Skeletal muscle tissue (tissue), 4 donors: ENCODE measurements around the gene TRAPPC6A. TPM values are rescaled to one million over a fixed set of nuclear protein-coding genes. Genes with fewer than 3 reads are reported as not detected.
A peak's percentile ranks its signal among the peaks of the same experiment; 100 is the strongest.

ENCODE experiments used
- H3K27ac ChIP-seq: one replicate; pipeline ENCODE4 v1.7.0; 2013; ENCODE audit warnings: mild to moderate bottlenecking, low read depth, low read length, inconsistent platforms
- H3K27me3 ChIP-seq, 3 donors: one replicate each; pipeline ENCODE4 v1.7.0; 2013; ENCODE audit warnings: low read length in 3 of 3; ENCODE audit not compliant: control insufficient read depth in 3 of 3, insufficient read depth in 3 of 3
- H3K36me3 ChIP-seq, 3 donors: one replicate each; pipeline ENCODE4 v1.7.0; 2013; ENCODE audit warnings: low read length in 3 of 3; ENCODE audit not compliant: control insufficient read depth in 3 of 3, insufficient read depth in 3 of 3
- H3K4me1 ChIP-seq, 3 donors: one replicate each; pipeline ENCODE4 v1.7.0; 2013; ENCODE audit warnings: low read length in 3 of 3, mild to moderate bottlenecking in 3 of 3; ENCODE audit not compliant: control insufficient read depth in 3 of 3, insufficient read depth in 3 of 3
- H3K4me3 ChIP-seq, 3 donors: one replicate each; pipeline ENCODE4 v1.7.0; 2013; ENCODE audit warnings: low read length in 3 of 3
- H3K9ac ChIP-seq, 3 donors: one replicate each; pipeline ENCODE4 v1.7.0; 2013; ENCODE audit warnings: low read length in 3 of 3, mild to moderate bottlenecking in 3 of 3, moderate library complexity in 2 of 3, low read depth in 1 of 3
- H3K9me3 ChIP-seq, 3 donors: one replicate each; pipeline ENCODE4 v1.7.0; 2013; ENCODE audit warnings: low read length in 3 of 3; ENCODE audit not compliant: control insufficient read depth in 3 of 3
- total RNA-seq: library from RNA; depleted of rRNA; stranded (reverse); fragments of >200 nt; gene quantifications from one replicate; pipeline ENCODE4 v1.2.3, GENCODE V29; 2014
- donor health status: Osteomylitis.

The TRAPPC6A gene
- total RNA-seq, 1 donor from 2014 or later: 15.1 TPM

DNA sequence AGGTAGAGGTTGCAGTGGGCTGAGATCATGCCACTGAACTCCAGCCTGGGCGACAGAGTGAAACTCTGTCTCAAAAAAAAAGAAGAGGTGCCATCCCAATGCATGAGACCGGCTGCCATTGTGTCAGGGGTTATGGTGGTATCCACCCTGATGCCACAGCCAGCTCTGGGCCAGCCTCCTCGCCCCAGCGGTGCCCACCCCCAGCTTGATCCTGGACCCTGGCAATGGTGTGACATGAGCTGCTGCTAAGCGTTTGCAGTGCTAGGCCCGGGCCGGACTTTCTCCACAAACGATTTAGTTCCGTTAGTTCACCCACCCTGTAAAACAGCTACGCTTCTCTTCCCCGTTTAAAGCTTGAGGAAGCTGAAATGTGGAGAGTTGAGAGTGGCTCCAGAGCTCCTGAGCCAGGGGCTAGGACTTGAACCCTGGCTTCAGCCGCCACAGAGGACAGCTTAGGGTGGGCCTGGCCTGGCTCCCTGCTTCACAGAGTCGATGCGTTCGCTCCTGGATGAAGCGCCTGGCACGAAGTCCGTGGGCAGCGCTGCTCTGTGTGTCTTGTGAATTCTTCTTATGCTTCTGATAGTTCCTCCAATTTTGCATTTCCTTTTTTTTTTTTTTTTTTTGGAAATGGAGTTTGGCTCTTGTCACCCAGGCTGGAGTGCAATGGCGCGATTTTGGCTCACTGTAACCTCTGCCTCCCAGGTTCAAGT lies 42.7 kb downstream of the TRAPPC6A start:
- no peak overlapping the region for H3K27ac ChIP-seq
- H3K27me3 ChIP-seq: no peaks in the 10 kb centered on the region
- no peaks in the 10 kb centered on the region for H3K36me3 ChIP-seq
- H3K9me3 ChIP-seq: no peaks in the 10 kb centered on the region
- H3K4me3 ChIP-seq: no peak overlapping the region
- peaks cover 5 to 14% (median 5%) of the 10 kb centered on the region in 3 donors for H3K4me1 ChIP-seq
- H3K9ac ChIP-seq: no peak overlapping the region

DNA sequence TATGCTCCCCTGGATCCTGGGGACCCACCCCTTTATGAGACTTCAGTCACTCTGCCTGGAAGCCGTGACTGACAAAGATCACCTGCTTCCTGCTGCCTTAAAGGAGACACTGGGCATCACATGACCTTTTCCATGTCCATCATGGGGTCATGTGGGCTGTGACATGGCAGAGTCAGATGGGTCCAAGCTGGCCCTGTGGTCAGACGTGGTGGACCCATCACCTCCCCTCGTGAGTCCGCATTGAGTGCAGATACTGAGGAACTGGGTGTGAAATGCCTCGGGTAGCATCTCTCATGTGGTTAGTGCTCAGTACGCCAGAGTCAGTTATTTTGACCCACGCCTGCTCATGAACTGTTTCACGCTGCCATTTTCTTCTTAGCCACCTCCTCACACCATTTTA lies 44.4 kb downstream of the TRAPPC6A start:
- Histone ChIP-seq H3K36me3 (peaks cover 0 to 2% (median 2%) of the 10 kb centered on the region in 3 donors), H3K4me3 (no peak overlapping the region), H3K9ac (no peak overlapping the region), H3K27me3 (no peaks in the 10 kb centered on the region), H3K4me1 (peaks cover 5 to 14% (median 5%) of the 10 kb centered on the region in 3 donors), H3K9me3 (no peaks in the 10 kb centered on the region), H3K27ac (no peak overlapping the region)

GRCh38 chr19:45130888-45131615 lies 47.0 kb downstream of the TRAPPC6A start:
- Histone ChIP-seq H3K27ac (no peak overlapping the region), H3K27me3 (no peaks in the 10 kb centered on the region), H3K4me1 (peaks cover 0 to 3% (median 3%) of the 10 kb centered on the region in 3 donors), H3K9ac (peak overlapping the region in 1 of 3 donors; percentile 16), H3K9me3 (no peaks in the 10 kb centered on the region), H3K36me3 (peaks cover 0 to 3% (median 2%) of the 10 kb centered on the region in 3 donors), H3K4me3 (no peak overlapping the region)

DNA sequence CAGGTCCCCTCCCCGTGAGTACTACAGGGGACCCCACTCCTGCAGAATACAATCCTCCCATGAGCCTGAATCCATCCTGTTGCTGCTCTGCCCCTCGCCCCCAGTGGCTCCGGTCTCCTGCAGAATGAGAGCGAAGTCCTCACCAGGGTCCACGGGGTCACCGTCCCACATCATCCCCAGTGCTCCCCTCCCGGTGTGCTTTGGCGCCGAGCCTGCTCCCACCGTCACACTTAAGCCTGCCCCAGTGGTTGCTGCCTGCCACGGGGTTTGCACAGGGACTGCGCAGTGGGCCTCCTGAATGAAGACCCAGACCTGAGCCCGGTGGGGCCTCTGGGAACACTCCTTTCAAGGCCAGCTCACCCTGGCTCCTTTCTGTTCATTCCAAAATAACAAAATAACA lies 47.8 kb downstream of the TRAPPC6A start:
- Histone ChIP-seq H3K9ac (peak overlapping the region in 1 of 3 donors; percentile 33), H3K27ac (no peak overlapping the region), H3K4me3 (no peak overlapping the region), H3K4me1 (peaks cover 0 to 7% (median 5%) of the 10 kb centered on the region in 3 donors), H3K9me3 (no peaks in the 10 kb centered on the region), H3K27me3 (no peaks in the 10 kb centered on the region), H3K36me3 (peaks cover 0 to 3% (median 2%) of the 10 kb centered on the region in 3 donors)

GRCh38 chr19:45128806-45129205 lies 49.2 kb downstream of the TRAPPC6A start:
- Histone ChIP-seq H3K27ac (no peak overlapping the region), H3K4me3 (no peak overlapping the region), H3K9me3 (no peaks in the 10 kb centered on the region), H3K27me3 (no peaks in the 10 kb centered on the region), H3K36me3 (peaks cover 0 to 3% (median 2%) of the 10 kb centered on the region in 3 donors), H3K4me1 (peaks cover 0 to 7% (median 5%) of the 10 kb centered on the region in 3 donors), H3K9ac (no peak overlapping the region)

DNA sequence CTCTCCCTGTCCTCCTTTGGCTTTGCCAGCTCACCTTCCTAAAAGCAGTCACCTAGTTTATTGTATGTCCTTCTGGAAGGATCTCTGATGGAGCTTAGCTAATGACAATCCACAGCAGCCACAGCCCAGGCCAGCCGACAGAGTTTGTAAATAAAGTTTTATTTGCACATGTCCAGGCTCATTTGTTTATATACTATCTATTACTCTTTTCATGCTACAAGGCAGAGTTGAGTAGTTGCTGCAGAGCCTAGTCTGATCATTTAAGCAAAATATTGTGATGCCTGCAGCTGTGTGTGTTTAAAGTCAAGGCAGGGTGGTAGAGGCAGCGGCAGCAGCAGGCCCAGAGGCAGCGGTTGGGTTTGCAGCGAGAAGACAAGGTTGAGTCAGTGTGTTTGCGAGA lies 49.9 kb downstream of the TRAPPC6A start:
- Histone ChIP-seq H3K4me3 (no peak overlapping the region), H3K4me1 (peaks cover 0 to 11% (median 7%) of the 10 kb centered on the region in 3 donors), H3K27ac (no peak overlapping the region), H3K27me3 (no peaks in the 10 kb centered on the region), H3K9ac (no peak overlapping the region), H3K36me3 (peaks cover 0 to 3% (median 2%) of the 10 kb centered on the region in 3 donors), H3K9me3 (no peaks in the 10 kb centered on the region)

DNA sequence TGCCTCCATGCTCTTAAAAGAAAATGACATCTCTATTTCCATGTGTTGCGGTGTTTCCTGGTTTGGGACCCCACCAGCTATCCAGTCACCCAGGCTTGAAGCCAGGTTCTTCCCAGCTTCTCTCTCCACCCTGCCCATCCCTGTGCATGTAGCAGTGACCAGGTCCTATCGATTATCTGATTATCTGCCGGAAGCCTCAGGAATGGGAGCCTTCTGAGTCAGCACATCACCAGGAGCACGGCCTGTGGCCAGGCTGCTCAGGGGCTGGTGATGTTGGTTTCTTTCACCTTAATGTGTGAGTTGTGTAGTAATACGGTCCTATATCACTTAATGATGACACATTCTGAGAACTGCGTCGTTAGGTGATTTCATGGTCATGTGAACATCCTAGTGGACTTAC lies 51.4 kb downstream of the TRAPPC6A start:
- H3K27ac ChIP-seq: no peak overlapping the region
- H3K27me3 ChIP-seq: no peaks in the 10 kb centered on the region
- H3K9me3 ChIP-seq: no peaks in the 10 kb centered on the region
- no peak overlapping the region for H3K9ac ChIP-seq
- peaks cover 0 to 12% (median 7%) of the 10 kb centered on the region in 3 donors for H3K4me1 ChIP-seq
- peaks cover 0 to 3% (median 2%) of the 10 kb centered on the region in 3 donors for H3K36me3 ChIP-seq
- no peak overlapping the region for H3K4me3 ChIP-seq

DNA sequence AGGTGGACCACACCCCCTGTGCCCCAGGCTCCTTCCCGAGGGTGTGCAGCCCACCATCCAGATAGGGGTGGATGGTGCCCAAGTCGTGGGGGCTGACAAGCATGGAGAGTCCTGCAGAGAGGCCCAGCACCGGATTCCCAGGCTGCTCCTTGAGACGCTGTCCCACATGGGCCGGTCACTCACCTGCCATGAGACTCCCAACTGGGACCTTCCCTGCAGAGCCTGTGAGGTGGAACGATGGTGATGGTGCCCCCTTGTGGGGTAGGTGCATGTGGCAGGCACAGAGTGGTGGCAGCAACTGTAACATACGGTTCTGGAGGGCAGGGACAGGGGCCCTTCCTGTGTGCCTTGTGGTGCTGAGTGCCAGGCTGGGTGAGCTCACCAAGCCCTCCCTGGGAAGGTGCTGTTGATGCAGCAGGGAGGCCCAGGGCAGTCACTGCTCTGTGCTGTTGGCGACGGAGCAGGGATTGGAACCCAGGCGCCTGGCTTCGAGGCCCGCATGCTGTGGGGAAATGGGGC lies 52.0 kb downstream of the TRAPPC6A start:
- no peak overlapping the region for H3K27ac ChIP-seq
- H3K27me3 ChIP-seq: no peaks in the 10 kb centered on the region
- H3K4me3 ChIP-seq: no peak overlapping the region
- H3K4me1 ChIP-seq: peaks cover 0 to 12% (median 7%) of the 10 kb centered on the region in 3 donors
- no peaks in the 10 kb centered on the region for H3K9me3 ChIP-seq
- peaks cover 0 to 3% (median 2%) of the 10 kb centered on the region in 3 donors for H3K36me3 ChIP-seq
- H3K9ac ChIP-seq: peak overlapping the region in 1 of 3 donors; percentile 54

DNA sequence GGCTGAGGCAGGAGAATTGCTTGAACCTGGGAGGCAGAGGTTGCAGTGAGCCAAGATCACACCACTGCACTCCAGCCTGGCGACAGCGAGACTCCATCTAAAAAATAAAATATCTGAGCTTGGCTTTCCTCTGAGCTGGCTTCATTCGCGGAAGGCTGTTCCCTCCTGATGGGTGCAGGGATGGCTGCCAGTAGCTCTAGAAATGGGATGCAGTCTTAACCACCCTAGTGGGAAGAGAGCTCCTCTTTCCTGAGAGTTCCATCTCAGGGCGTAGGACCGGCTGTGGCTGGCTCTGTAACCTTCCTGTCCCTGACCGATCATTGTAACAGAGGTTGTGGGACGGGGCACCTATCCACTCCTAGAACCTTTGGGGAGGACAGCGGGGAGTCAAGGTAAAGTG lies 52.7 kb downstream of the TRAPPC6A start:
- no peak overlapping the region for H3K9ac ChIP-seq
- peaks cover 0 to 3% (median 2%) of the 10 kb centered on the region in 3 donors for H3K36me3 ChIP-seq
- peaks cover 0 to 12% (median 7%) of the 10 kb centered on the region in 3 donors for H3K4me1 ChIP-seq
- no peaks in the 10 kb centered on the region for H3K27me3 ChIP-seq
- H3K27ac ChIP-seq: no peak overlapping the region
- no peaks in the 10 kb centered on the region for H3K9me3 ChIP-seq
- no peak overlapping the region for H3K4me3 ChIP-seq

GRCh38 chr19:45124021-45124420 lies 54.0 kb downstream of the TRAPPC6A start:
- no peaks in the 10 kb centered on the region for H3K27me3 ChIP-seq
- H3K4me3 ChIP-seq: no peak overlapping the region
- peaks cover 0 to 3% (median 2%) of the 10 kb centered on the region in 3 donors for H3K36me3 ChIP-seq
- H3K27ac ChIP-seq: no peak overlapping the region
- peak overlapping the region in 1 of 3 donors; percentile 11 for H3K9ac ChIP-seq
- peaks cover 0 to 12% (median 12%) of the 10 kb centered on the region in 3 donors for H3K4me1 ChIP-seq
- H3K9me3 ChIP-seq: no peaks in the 10 kb centered on the region
